Measurements from ENCODE around the gene ZNF426.

The ZNF426 gene

GRCh38 chr19:9498183-9498902 lies 40.1 kb downstream of the ZNF426 start, which contains the start of gene ZNF560:
TSS of gene ZNF560 (minus strand) at chr19:9498616. CDS start at chr19:9475313, 23,303 bp downstream.
- DNase-seq (ENCODE audit: low read depth in 2 of 3, low spot score in 2 of 3): peak in 1 of 3 experiments; percentile 1

GRCh38 chr19:9494096-9494495 lies 44.3 kb downstream of the ZNF426 start:
- no peak for DNase-seq (ENCODE audit: low read depth in 2 of 3, low spot score in 2 of 3)

GRCh38 chr19:9487016-9487415 lies 51.4 kb downstream of the ZNF426 start:
- no peak for DNase-seq (ENCODE audit: low read depth in 2 of 3, low spot score in 2 of 3)

DNA sequence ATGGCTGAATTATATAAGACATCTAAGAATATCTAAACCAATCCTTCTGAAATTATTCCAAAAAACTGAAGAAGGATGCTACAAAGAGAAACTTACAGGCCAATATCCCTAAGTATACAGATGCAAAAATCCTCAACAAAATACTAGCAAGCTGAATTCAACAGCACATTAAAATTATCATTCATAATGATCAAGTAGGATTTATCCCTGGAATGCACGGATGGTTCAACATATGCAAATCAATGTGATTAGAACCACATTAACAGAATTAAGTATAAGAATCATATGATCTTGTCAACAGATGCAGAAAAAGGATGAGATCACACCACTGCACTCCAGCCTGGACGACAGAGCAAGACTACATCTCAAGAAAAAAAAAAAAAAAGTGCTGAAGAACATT lies 53.3 kb downstream of the ZNF426 start:
- DNase-seq (ENCODE audit: low read depth in 2 of 3, low spot score in 2 of 3): no peak

GRCh38 chr19:9474975-9475374 lies 63.5 kb downstream of the ZNF426 start:
- DNase-seq (ENCODE audit: low read depth in 2 of 3, low spot score in 2 of 3): no peak

Data from activated CD8-positive, alpha-beta memory T cell treated with anti-CD3 and anti-CD28 coated beads for 48 hours (primary cell).